NCI-H2107 treated with DMSO at 0.1 percent for 48 hours (cell line): ENCODE results near the gene HLF.
A peak's percentile ranks its signal among the peaks of the same experiment; 100 is the strongest.

Experiments
- DNase-seq: peaks from one replicate; lab custom pipeline; 2025; ENCODE audit not compliant: unreplicated experiment; lab: John Stamatoyannopoulos, UW

Gene HLF

DNA sequence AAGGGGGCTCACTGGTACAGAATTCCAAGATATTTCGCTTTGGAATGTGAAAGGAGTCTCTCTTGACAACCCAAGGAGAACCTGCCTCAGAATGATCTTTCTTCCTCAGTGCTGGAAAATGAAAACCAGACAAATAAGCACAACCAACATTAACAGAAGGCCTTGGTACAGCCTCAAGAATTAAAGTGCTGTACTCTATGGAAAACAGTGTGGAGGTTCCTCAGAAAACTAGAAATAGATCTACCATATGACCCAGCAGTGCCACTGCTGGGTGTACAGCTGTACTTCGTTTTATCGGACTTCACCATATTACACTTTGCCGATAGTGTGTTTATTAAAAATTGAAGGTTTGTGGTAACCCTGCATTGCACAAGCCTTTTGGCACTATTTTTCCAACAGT, 25.2 kb downstream of the HLF start:
- no peak for DNase-seq

DNA sequence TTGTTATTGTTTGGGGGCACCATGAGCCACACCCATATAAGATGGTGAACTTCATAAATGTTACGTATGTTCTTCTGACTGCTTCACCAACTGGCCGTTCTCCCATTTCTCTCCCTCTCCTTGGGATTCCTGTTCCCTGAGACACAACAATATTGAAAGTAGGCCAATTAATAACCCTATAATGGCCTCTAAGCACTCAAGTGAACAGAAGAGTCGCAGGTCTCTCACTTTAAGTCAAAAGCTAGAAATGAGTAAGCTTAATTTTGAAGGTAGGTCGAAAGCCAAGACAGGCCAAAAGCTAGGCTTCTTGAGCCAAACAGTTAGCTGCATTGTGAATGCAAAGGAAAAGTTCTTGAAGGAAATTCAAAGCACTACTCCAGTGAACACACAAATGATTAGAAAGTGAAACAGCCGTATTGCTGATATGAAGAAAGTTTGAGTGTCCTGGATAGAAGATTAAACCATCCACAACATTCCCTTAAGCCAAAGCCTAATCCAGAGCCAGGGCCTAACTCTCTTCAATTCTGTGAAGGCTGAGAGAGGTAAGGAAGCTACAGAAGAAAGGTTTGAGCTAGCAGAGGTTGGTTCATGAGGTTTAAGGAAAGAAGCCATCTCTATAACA, 25.8 kb downstream of the HLF start:
- DNase-seq, result no peak

DNA sequence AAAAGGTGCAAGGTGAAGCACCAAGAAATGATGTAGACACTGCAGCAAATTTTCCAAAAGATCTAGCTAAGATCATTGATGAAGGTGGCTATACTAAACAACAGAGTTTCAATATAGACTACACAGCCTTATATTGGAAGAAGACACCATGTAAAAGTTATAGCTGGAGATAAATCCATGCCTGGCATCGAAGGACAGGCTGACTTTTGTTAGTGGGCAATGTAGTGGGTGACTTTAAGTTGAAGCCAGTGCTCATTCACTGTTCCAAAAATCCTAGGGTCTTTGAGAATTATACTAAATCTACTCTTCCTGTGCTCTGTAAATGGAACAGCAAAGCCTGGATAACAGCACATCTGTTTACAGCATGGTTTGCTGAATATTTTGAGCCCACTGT, 26.4 kb downstream of the HLF start:
- DNase-seq, result no peak

DNA sequence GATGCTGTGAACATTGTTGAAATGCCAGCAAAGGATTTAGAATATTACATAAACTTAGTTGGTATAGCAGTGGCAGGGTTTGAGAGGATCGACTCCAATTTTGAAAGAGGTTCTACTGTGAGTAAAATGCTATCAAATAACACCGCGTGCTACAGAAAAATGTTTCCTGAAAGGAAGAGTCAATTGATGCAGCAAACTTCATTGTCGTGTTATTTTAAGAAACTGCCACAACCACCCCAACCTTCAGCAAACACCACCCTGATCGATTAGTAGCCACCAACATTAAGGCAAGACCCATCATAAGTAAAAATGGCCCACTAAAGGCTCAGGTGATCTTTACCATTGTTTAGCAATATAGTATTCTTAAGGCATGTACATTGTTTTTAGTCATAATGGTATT, 27.3 kb downstream of the HLF start:
- no peak for DNase-seq

DNA sequence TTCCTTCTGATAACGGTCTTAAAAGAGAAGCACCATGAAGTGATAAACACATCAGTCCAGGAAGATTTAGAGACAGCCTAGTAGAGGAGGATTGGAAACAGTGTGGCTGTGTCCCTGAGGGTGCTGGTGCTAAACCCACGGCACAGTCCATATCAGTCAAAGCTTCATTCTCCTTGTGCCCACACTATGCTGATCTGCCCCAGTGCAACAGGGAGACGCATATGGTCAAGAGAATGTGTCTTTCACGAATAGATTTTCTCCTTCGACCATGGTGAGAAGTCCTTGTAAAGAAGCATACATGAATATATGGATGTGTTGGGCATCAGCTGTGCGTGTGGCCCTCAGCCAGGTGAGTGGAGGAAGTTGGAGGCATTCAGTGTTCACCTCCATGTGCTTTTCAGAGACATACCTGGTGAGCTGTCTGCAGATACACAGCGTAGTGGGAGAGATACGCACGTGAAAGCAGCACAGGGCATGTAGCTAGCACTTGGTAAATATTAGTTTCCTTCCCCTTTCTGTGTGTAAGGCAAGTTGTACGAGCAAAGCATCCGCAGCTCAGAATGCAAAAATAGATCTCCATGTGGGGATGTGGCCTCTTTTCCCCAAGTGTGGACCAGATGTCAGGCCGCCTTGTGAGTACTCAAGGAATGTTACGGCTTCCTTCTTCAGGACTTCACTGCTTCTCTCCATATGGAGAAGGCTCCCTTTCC, 29.4 kb downstream of the HLF start:
- DNase-seq, result no peak

DNA sequence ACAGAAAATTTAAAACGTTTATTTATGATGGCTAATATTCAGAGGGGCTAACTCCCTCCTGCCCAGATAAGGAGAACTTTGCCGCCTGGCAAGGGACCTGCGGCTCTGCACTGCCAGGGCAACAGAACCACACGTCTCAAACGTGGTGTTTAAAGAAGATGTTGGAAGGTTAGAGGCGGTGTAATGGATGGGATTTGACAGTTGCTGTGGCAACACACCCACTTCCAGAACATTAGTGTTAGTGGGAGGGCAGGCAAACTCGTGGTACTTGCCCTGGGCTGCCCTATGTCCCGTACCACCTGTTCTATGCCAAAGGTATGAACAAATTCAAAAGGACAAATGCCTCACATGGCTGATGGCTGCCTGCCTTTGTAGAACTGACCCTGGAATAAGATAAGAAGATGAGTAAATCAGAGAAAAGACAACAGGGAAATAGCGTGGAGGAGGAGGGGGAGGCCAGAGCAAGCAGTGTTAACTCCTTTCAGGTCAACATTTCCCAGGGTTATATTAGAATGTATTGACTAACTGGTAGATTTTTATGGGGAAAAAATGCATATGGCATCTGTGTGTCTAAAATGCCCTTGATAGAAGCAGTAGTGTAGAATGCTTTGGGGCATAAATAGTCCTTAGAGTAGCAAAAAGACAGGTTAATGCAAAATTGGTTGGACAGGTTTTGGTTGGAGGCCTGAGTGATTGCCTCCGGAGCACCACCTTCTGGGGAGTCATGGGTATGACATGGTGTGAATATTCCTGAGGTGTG, 30.8 kb downstream of the HLF start:
- peak; percentile 2 for DNase-seq

DNA sequence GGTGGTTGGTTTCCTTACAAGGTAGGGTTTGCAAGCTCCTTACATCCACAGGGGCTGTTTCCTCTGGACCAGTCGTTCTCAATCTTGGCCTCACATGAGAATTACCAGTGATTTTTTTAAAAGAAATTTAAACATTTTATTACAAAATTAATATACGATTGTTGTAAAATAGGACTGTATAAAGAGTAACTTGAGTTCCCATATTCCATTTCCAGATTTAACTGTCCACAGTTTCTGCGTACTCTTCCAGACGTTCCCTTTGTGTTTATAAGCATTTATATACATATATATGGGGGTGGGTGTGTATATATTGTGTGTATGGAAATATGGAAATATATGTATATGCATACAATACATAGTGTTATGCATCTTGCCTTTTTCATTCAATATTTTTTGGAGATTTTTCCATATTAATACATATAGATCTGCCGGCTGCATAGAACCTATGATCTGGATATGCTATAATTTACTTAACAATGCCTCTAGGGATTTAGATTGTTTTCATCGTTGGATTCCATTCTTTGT, 31.5 kb downstream of the HLF start:
- DNase-seq, result no peak

DNA sequence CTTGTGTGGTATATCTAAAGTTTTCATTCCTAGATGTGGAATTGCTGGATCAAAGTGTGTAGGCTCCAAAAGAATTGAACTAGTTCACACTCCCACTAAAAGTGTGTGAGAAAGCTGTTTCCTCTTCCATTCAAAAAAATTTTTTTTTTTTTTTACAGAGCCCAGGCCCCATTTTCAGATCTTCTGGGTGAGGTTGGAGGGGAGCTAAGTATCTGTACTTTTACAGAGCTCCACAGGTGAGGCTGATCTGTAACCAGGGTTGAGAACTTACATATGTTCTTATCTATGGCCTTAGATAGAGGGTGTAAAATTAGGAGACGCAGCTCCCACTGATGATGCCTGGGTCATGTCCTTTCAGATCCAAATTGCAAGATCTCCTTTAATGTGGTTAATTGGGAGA, 31.9 kb downstream of the HLF start:
- no peak for DNase-seq

DNA sequence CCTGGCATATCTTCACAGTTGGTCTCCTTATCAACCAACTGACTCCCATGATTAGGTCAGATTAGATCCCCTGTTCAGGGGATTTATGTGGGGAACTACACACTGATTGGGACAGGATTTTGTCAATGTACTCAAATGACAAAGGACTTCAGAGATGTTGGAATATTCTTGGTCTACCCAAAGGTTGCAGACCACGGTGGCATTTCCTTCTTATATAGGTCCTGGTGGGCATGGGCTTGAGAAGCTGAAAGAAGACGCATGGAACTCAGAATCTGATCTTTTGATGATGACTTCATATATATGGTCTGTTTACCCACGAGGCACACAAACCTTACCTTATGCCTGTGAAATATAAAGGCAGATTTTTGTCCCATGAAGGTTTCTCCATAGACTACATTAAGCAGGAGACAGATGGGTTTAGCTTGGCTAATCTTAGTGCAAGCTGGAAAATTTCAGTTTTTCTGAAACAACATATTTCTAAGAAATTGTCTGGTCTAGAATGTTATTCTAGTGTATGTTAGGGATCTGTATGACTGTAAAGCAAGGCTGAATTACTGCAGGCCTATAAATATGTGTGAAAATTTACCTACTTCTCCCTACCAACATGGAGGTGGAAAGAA, 33.5 kb downstream of the HLF start:
- DNase-seq, result no peak

DNA sequence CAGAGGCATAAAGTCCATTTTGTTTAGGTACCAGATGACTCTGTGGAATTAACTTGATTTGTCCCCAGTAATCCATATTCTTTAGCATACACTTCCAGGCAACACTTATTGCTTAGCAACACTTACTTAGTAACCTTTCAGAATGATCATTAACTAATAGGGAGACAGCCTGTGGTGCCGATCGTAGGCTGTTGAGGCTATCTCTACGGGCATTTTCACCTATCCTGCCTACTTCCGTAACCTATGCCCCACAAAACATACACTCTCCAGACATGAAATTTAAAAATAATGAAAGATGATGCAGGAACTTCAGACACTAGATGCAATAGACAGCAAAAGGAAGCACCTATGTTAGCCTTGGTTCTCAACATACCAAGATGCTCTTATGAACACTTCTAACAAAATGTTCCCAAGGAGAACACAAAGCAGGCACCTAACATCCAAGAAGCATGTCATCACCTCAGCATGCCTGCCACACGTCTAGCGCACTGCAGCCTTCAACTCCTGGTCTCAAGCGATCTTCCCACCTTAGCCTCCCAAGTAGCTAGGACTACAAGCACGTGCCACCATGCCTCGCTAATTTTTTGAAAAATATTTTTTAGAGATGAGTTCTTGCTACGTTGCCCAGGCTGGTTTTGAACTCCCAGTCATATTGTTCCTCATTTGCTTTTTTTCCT, 34.5 kb downstream of the HLF start:
- no peak for DNase-seq

DNA sequence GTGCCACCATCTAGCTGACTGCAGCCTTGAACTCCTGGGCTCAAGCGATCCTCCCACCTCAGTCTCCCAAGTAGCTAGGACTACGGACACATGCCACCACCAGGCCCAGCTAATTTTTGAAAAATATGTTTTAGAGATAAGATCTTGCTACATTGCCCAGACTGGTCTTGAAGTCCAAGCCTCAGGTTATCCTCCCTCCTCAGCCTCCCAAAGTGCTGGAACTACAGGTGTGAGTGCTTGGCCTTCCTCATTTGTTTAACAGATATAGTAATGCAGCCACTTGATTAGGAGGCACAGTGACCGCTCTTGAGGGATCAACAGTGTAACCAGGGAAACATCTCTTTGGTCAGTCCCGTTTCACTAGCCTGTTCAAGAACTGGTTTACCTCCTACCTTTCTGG, 35.1 kb downstream of the HLF start:
- no peak for DNase-seq

DNA sequence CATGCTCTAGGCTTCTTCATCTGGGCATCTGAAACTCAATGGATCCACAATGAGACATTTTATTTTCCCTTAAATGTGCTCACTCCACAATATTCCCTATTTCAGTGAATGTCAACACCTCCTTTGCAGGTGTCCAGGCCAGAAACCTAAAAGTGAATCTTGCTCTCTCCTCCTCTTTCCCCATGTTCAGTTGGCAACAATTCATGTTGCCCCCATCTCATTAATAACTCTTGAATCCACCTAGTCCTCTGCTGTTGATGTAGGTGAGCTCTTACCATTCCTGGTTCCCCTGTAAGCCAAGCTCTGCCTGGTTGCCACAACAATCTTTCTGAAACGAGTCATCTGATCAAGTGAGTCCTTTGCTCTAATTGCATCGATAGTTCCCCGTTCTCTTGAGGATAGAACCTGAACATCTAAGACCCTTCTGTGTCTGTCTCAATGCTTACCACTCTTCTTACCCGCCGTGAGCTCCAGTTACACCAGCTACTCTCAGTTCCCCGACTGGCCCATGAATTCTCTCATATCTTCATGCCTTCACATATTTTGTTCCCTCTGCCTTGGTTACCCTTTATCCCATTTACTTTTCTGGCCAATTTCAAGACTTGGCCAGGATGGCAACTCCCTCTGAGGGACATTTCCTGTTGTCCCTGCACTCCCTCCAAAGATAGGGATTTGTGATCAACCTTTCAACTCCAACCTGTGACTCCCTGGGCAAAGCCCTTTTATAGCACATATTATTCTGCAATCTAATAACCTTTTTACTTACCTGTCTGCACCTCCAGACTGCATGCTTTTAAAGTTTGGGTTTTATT, 35.9 kb downstream of the HLF start:
- no peak for DNase-seq

DNA sequence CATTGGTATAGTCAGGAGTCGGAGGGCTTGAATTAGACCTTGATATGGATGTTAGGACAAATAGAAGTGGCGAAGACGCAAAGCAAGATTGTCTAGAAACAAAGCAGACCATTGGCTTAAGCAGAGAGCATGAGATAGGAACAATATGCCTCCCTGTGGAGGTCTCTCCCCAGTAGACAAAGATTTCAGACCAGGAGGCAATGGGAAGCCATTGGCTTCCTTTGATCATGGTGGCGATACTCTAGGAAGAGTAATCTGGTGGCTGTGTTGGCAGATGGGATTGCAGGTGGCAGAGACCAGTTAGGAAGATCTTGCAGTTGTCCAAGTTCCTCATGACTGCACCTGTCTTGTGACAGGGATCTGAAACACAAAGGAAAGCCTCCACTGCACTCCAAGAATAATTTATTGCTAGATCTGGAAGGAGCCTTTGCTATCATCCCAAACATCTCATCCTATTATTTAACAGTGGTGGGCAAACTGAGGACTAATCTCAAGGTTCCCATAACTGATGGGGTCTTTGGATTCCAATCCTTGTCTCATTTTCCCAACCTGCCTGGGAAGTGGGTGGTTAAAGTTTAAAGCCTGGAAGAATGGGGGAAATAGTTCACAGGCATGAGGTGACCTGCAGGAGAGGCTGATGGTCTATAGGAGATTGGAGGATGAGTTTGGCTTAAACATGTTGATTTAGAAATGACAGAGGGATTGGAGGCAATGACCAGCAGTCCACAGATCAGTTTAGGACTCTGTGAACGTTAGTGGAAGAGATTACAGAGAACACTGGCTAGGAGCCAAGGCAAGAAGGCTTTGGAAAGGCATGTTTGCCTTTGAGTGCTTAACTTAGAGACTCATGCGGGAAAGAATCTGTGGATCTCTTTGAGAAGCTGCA, 37.0 kb downstream of the HLF start:
- DNase-seq, result no peak

DNA sequence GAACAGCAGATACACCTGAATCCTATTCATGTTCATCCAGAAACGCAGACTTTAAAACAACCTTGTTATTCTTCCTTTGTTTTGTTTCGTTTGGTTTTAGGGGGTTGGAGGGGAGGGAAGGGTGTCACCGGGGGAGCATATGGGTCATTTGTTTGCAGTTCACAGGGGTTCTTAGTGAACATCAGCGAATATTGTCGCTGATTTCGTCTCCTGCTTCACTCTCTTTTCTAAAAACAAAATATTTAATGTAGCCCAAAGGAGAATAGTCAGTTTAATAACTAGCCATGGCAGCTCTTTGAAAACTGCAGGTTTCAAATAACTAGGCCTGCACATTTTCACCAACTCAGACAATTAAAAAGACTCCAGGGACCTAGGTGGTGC, 37.6 kb downstream of the HLF start:
- DNase-seq, result no peak

DNA sequence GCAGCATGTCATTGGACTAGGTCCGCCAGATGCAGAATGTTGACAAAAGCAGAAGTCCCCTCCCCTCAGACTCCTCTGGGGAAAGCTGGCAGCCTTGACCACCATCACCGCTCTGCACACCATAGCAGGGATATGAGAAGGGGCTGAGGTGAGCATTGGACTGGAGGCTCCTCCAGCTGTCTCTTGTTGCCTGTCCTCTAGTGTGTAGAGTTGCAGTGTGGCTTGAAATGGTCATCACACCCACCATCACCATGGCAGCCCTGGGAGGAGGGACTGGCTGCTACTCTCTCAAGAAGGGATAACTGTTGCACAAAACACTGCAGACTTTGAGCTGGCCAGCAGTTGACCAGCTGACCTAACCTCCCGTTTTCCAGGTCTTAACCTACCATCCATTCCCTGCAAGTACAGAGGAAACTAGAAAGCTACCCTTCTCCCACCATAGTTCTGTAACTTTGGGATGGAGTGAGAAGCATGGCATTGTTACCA, 38.3 kb downstream of the HLF start:
- DNase-seq, result no peak

DNA sequence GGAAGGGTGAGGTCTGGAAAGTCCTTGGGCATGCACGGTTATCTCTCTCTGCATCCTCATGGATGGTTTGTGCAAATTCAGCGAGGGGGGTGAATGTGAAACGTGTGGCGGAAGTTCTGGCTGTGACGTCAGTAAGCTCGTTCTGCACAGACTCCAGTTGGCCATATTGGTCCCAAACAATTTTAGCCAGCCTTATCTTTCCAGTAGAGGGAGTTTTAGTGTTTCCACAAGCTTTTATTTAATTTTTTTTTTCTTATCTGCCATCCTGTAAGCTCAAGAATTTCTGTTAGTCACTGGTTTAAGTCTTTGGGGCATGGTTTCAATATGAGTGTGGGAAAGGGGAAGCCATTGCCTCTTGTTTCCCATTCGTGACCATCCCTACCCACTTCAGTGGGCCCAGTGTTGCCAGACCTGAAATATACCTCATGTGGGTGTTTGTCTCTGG, 39.0 kb downstream of the HLF start:
- DNase-seq, result no peak

DNA sequence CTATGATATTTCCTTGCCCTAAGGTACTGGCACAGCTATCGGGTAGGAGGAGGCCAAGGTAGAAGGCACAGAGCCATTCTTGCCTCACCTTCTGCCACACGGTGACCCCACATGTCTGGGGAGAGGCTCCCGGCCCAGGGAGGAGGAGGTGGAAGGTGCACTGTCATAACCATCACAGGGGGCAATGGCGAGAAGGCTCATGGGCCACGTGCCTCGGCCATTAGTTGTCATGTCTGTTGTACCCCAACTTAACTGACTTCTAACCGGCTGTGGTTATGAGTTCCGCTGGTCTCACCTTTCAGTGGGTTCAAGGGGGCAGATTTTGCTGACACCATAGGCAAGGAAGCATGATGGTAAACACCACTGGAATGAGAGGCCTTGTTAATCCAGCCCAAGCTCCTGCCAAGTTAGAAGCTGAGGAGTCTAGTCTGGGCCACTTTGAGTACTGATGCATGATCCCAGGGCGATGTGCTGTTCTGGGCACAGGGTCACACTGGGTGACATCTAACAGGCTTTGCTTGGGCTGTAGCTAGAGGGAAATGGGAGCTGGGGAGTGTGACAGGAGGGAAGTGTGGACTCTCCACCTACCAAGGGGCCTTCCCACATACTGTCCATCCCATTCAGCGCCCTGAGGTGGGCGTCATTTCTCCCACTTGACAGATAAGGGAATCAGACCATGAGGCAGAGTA, 39.6 kb downstream of the HLF start:
- no peak for DNase-seq

DNA sequence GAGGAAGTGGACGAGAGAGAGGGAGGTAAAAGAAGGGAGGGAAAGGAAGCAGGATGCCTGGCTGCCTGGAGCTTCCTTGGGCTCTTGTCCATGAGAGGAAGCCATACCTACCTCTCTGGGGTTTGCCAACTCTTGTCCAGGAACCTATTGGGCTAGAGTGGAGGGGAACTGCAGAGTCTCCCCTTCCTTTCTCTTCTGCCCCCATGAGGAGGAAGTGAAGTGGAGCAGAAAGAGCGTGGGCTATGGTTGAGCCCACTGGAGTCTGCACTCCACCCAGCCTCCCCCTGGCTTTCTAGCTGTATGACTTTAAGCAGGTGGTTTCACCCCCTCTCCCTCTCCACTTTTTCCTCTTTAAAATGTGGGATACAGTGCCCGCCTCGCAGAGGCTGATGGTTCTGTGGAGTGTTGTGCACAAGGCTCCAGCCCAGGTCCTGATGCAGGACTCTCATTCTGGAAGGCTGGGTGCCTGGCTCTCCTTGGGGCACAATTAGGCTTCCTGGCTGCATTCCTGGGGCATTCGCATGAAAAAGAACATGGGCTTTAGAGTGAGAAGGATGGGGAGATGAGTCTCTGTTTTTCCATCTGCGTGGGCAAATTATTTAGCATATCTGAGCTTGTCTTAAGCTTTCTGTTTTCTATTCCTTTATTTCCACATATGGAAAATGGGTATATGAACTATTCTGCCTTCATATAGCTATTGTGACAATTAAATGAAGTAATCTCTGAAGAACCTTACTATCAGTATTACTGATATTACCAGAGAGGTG, 40.7 kb downstream of the HLF start:
- no peak for DNase-seq
